Gastroesophageal sphincter (tissue), 4 donors: ENCODE results near the gene NRXN2. TPM values are rescaled to one million over a fixed set of nuclear protein-coding genes. Genes with fewer than 3 reads are reported as not detected.

Experiments
- ATAC-seq: fragments of 150-250 bp; one replicate; pipeline ENCODE4 v1.9.1; 2016; ENCODE audit warnings: mild to moderate bottlenecking, moderate library complexity
- H3K27ac ChIP-seq, 4 donors: fragments of 200-600 bp; sonication (generic) in 3 of 4; 1 replicate in 3 of 4; 2 replicates in 1 of 4; pipeline ENCODE4 v1.5.1; 2016 to 2019
- H3K27me3 ChIP-seq: fragments of 200-600 bp; sonication (generic); one replicate; pipeline ENCODE4 v1.5.1; 2019
- H3K36me3 ChIP-seq, 2 donors: fragments of 200-600 bp; sonication (generic); one replicate each; pipeline ENCODE4 v1.5.1; 2019; ENCODE audit warnings: control low read depth in 1 of 2
- H3K4me1 ChIP-seq, 3 donors: fragments of 200-600 bp; sonication (generic); 1 replicate in 2 of 3; 2 replicates in 1 of 3; pipeline ENCODE4 v1.5.1; 2016 to 2019; ENCODE audit warnings: control low read depth in 2 of 3
- H3K4me3 ChIP-seq, 2 donors: fragments of 200-600 bp; sonication (generic); one replicate each; pipeline ENCODE4 v1.5.1; 2019; ENCODE audit warnings: mild to moderate bottlenecking in 1 of 2, moderate library complexity in 1 of 2
- H3K9me3 ChIP-seq, 3 donors: fragments of 200-600 bp; sonication (generic); one replicate each; pipeline ENCODE4 v1.5.1; 2017 to 2019; ENCODE audit warnings: control low read depth in 2 of 3
- EP300 ChIP-seq: sonication (generic); formaldehyde crosslinking; IDR thresholded peaks from one replicate; pipeline ENCODE4 v1.6.1; 2017; ENCODE audit warnings: antibody characterized with exemption, mild to moderate bottlenecking
- POLR2A ChIP-seq, 2 donors: fragments of 450-650 bp; IDR thresholded peaks; one replicate each; pipeline ENCODE4 v1.6.1; 2017; ENCODE audit warnings: antibody characterized with exemption in 2 of 2, mild to moderate bottlenecking in 2 of 2, moderate library complexity in 1 of 2
- POLR2AphosphoS5 ChIP-seq: sonication (generic); formaldehyde crosslinking; IDR thresholded peaks from one replicate; pipeline ENCODE4 v1.6.1; 2017; ENCODE audit warnings: antibody characterized with exemption
- WGBS, 2 donors: methylation state at CpG; one replicate each; pipeline ENCODE4 v1.1.5; 2018; ENCODE audit warnings: low coverage in 1 of 2; 5-methylcytosine and 5-hydroxymethylcytosine counted together
- total RNA-seq, 4 donors: library from RNA; depleted of rRNA; stranded (reverse); fragments of >200 nt; gene quantifications; one replicate each; pipeline ENCODE4 v1.1.0, GENCODE V29; 2016
- TF ChIP-seq, protein P1 (sequence below), 4 experiments: fragments of 200-600 bp in 2 of 4; fragments of 450-650 bp in 2 of 4; sonication (generic) in 1 of 4; IDR thresholded peaks; one replicate each; pipeline ENCODE4 v1.5.1; 2017 to 2019; ENCODE audit warnings: antibody characterized with exemption in 4 of 4, mild to moderate bottlenecking in 2 of 4, moderate library complexity in 2 of 4

The NRXN2 gene
- total RNA-seq, 4 donors from 2014 or later: 3.4 to 25.4 (median 5.0) TPM

DNA sequence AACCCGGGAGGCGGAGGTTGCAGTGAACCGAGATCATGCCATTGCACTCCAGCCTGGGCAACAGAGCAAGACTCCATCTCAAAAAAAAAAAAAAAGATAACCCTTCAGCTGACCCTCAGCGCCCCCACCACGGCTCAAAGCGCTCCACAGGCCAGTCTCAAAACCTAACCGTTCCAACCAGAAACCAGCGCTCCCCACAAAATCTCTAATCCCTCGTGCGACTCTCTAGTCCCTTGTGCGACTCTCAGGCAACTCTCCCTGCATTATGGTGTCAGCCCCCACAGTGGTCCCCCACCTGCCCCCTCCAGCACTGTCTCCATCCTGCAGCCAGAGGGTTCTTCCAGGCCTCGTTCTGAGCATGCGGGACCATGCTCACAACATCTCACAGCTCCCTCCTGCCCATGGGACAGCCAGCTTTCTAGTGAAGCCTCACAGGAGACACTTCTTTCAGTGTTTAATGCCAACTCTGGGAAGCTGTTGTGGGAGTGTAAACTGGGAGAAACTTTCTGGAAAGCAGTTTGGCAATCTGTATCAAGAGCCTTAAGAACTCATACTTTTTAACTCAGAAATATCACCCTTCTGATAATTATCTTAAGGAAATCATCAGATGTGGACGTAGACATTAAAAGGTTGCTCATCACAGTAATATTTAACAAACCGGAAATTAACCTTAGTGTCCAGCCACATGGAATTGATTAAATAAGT is 25.1 kb upstream of the NRXN2 start:
- 75 to 81% methylated on average over 10 to 14 of the region's 15 CpGs for WGBS, 2 donors
- no peak for ATAC-seq
- H3K4me3 ChIP-seq: no peak overlapping the region

DNA sequence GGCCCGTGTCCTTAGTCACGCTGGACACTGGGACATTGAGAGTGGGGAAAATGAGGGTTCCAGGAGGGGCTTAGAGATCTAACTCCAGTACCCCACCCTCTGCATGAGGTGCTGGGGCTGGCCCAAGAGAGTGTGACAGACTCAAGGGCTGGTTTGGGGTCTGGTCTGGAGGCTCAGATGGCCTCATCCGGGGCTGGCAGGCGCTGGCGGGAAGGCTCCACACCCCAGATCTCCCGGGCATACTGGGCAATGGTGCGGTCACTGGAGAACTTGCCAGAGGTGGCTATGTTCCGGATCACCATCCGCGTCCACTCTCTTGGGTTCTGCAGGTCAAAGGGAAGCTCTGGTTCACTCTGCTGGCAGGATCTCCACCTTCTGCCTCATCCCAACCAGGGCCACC is 23.5 kb upstream of the NRXN2 start:
- Histone ChIP-seq H3K36me3 (peaks cover 0 to 23% of the 10 kb centered on the region in 2 donors), H3K27me3 (no peaks in the 10 kb centered on the region), H3K27ac (peak overlapping the region; percentile 91 to 96 (median 94)), H3K9me3 (no peaks in the 10 kb centered on the region), H3K4me1 (peaks cover 0 to 62% (median 17%) of the 10 kb centered on the region in 3 donors), H3K4me3 (peak overlapping the region in 1 of 2 donors; percentile 73)
- no peak for TF ChIP-seq EP300
- WGBS, 2 donors: 24 to 96% methylated on average over 2 to 3 of the region's 10 CpGs
- ATAC-seq: no peak

More for the DNA sequence above, 25.1 kb upstream of the NRXN2 start:
- H3K36me3 ChIP-seq: peaks cover 0 to 40% of the 10 kb centered on the region in 2 donors
- TF ChIP-seq POLR2AphosphoS5 (peak; percentile 3), POLR2A (IDR thresholded peaks at IDR 0.05) (no peak)
- TF ChIP-seq, protein P1, sequence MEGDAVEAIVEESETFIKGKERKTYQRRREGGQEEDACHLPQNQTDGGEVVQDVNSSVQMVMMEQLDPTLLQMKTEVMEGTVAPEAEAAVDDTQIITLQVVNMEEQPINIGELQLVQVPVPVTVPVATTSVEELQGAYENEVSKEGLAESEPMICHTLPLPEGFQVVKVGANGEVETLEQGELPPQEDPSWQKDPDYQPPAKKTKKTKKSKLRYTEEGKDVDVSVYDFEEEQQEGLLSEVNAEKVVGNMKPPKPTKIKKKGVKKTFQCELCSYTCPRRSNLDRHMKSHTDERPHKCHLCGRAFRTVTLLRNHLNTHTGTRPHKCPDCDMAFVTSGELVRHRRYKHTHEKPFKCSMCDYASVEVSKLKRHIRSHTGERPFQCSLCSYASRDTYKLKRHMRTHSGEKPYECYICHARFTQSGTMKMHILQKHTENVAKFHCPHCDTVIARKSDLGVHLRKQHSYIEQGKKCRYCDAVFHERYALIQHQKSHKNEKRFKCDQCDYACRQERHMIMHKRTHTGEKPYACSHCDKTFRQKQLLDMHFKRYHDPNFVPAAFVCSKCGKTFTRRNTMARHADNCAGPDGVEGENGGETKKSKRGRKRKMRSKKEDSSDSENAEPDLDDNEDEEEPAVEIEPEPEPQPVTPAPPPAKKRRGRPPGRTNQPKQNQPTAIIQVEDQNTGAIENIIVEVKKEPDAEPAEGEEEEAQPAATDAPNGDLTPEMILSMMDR (IDR thresholded peaks at IDR 0.05): no peak
- no peaks in the 10 kb centered on the region for H3K9me3 ChIP-seq
- H3K27me3 ChIP-seq: no peaks in the 10 kb centered on the region
- peaks cover 0 to 46% (median 12%) of the 10 kb centered on the region in 3 donors for H3K4me1 ChIP-seq
- peak overlapping the region in 3 of 4 donors; percentile 91 to 96 (median 95) for H3K27ac ChIP-seq

DNA sequence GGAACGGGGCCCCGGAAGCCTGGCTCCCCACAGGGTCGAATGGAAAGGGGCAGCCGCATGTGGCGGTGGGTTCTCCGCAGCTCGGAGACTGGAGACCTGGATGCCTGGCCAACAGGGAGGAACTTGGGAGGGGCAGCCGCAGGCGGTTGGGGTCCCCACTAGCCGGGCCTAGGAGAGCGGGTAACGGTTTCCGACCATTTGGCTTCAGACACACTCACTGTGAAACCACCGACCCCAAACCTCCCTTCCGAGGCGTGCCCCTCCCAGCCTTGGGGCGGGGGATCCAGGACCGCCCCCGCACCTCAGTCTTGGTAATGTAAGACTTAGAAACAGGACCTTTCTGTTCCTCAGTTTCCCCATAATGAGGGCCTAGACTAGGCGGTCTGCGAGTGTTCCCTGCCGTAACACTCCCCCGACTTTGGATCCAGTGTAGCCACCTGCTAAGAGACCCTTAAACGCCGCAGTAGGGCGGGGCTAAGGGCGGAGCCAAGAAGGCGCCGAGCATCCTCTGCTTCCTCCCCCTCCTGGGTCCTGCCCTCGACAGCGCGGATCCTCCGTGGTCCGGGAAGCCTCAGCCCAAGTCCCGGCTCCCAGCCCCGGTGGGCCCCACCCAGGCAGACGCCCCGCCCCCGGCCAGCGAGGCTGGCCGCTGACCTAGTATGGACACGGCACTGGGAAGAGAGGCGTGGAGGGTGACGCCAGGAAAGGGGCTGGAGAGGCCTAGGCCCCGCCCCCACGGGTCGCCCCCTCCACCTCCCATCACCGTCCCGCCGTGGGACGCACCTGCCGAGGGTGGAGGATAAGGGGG is 22.7 kb upstream of the NRXN2 start:
- H3K4me1 ChIP-seq: peaks cover 0 to 70% (median 17%) of the 10 kb centered on the region in 3 donors
- H3K9me3 ChIP-seq: no peaks in the 10 kb centered on the region
- ATAC-seq: peak; percentile 83
- TF ChIP-seq POLR2AphosphoS5 (peak; percentile 89), POLR2A (IDR thresholded peaks at IDR 0.05) (peak; percentile 63 to 76)
- TF ChIP-seq, protein P1 (IDR thresholded peaks at IDR 0.05): no peak
- peak overlapping the region; percentile 37 to 73 for H3K4me3 ChIP-seq
- no peaks in the 10 kb centered on the region for H3K27me3 ChIP-seq
- peaks cover 0 to 16% of the 10 kb centered on the region in 2 donors for H3K36me3 ChIP-seq
- peak overlapping the region; percentile 91 to 96 (median 94) for H3K27ac ChIP-seq
- WGBS, 2 donors: 0% methylated on average over 12 of the region's 52 CpGs; no CpG with 5 or more reads in 1 of the 2 donors

DNA sequence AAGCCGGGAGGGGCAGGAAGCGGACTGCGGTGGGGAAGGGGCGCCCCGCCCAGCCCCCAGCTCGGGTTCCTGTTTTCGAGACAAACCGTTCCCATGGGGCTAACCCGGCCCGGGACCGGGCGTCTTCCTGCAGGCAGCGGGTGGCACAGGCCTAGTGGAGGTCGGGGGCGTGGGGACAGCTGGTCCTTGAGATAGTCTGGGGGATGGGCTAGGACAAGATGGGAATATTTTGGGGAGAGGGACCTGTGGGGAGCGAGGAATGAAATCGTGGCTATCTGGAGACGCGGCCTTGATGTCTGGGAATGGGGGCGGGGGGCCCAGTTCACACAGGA is 22.2 kb upstream of the NRXN2 start:
- no peaks in the 10 kb centered on the region for H3K9me3 ChIP-seq
- WGBS, 2 donors: no CpG with 5 or more reads among the region's 20 CpGs
- no peaks in the 10 kb centered on the region for H3K27me3 ChIP-seq
- H3K4me3 ChIP-seq: peak overlapping the region; percentile 37 to 73
- H3K4me1 ChIP-seq: peaks cover 0 to 72% (median 17%) of the 10 kb centered on the region in 3 donors
- TF ChIP-seq, protein P1 (IDR thresholded peaks at IDR 0.05): no peak
- TF ChIP-seq POLR2AphosphoS5: peak; percentile 6
- peaks cover 0 to 10% of the 10 kb centered on the region in 2 donors for H3K36me3 ChIP-seq
- peak overlapping the region; percentile 91 to 96 (median 94) for H3K27ac ChIP-seq
- peak; percentile 3 for ATAC-seq

DNA sequence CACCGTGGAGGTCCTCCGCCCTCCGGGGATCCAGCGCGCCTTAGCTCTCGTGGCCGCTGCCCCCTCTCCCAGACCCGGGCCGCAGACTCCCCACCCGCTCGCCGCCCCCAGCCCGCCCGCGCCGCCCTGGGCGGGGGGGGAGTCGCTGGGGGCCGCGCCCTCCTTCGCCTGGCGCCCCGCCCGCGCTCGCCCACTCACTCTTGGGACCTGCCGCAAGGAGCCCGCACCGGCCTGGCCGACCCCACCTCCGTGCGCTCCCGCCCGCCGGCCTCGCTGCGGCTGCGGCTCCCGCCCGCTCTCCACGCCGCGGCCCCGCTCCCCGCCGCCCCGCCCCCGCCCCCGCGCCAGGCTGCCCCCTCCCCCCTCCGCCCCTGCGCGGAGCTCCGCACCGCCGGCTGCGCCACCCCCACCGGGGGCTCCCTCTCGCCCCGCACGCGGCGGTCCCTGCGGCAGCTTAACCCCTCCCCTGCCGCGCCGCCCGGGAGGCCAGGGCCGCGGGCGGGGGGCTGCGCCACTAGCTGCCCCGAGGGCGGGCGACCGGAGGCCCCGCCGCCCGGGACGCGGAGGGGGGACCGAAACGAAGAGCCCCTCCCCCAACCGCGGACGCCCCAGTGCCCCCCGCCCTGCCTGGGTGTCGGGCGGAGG is 21.7 kb upstream of the NRXN2 start:
- 0% methylated on average over 2 of the region's 89 CpGs; no CpG with 5 or more reads in 1 of the 2 donors for WGBS, 2 donors
- Histone ChIP-seq H3K9me3 (no peaks in the 10 kb centered on the region), H3K36me3 (peaks cover 0 to 10% of the 10 kb centered on the region in 2 donors), H3K4me3 (peak overlapping the region; percentile 37 to 73), H3K4me1 (peaks cover 0 to 72% (median 17%) of the 10 kb centered on the region in 3 donors), H3K27me3 (no peaks in the 10 kb centered on the region), H3K27ac (peak overlapping the region; percentile 91 to 96 (median 94))
- ATAC-seq: no peak
- TF ChIP-seq, protein P1 (IDR thresholded peaks at IDR 0.05): no peak
- TF ChIP-seq EP300: no peak
- TF ChIP-seq POLR2AphosphoS5: no peak
- no peak for TF ChIP-seq POLR2A (IDR thresholded peaks at IDR 0.05)
